CD4-positive, alpha-beta T cell (primary cell): ENCODE measurements around the gene ANTXR1. TPM values are rescaled to one million over a fixed set of nuclear protein-coding genes. Genes with fewer than 3 reads are reported as not detected.

ENCODE experiments used
- ATAC-seq: fragments of 200-7000 bp; cut with Tn5 transposase; one replicate; pipeline ENCODE4 v1.10.0; 2022; ENCODE audit warnings: mild to moderate bottlenecking; ENCODE audit not compliant: poor library complexity
- CTCF ChIA-PET: fragments of 350-600 bp; sonication (Branson Sonifier 250); formaldehyde crosslinking; loops from one replicate; lab custom pipeline; 2021; ENCODE audit warnings: antibody characterized with exemption, inconsistent platforms; lab: Charles Lee
- POLR2A ChIA-PET: fragments of 350-600 bp; sonication (Branson Sonifier 250); formaldehyde crosslinking; loops from one replicate; lab custom pipeline; 2021; ENCODE audit warnings: antibody characterized with exemption, inconsistent platforms; lab: Charles Lee
- DNase-seq, 14 experiments: peaks; one replicate each; pipeline ENCODE4 v3.0.0-alpha.2; 2013 to 2020; ENCODE audit warnings: mixed read lengths in 2 of 14
- H3K27ac ChIP-seq, 2 donors: one replicate each; pipeline versions ENCODE4 v1.5.1 to v1.7.0; 2013; ENCODE audit warnings: low read length in 2 of 2, low read depth in 1 of 2, mild to moderate bottlenecking in 1 of 2
- H3K27me3 ChIP-seq, 2 experiments: 1 replicate in 1 of 2; 2 replicates in 1 of 2; pipeline versions ENCODE4 v1.6.1 to v1.7.0; 2013; ENCODE audit warnings: low read length in 2 of 2, control low read depth in 1 of 2, mild to moderate bottlenecking in 1 of 2, moderate library complexity in 1 of 2; ENCODE audit not compliant: insufficient read depth in 2 of 2, control insufficient read depth in 1 of 2
- H3K36me3 ChIP-seq: one replicate; pipeline ENCODE4 v1.6.1; 2013; ENCODE audit warnings: low read length, control low read depth; ENCODE audit not compliant: insufficient read depth
- H3K4me1 ChIP-seq: one replicate; pipeline ENCODE4 v1.6.1; 2013; ENCODE audit warnings: low read length, control low read depth; ENCODE audit not compliant: insufficient read depth
- H3K4me3 ChIP-seq: one replicate; pipeline ENCODE4 v1.5.1; 2013; ENCODE audit warnings: mild to moderate bottlenecking, low read length, moderate library complexity
- H3K9me3 ChIP-seq, 2 experiments: 1 replicate in 1 of 2; 2 replicates in 1 of 2; pipeline versions ENCODE4 v1.6.1 to v1.7.0; 2013; ENCODE audit warnings: low read length in 2 of 2, mild to moderate bottlenecking in 2 of 2, control low read depth in 1 of 2, moderate library complexity in 1 of 2; ENCODE audit not compliant: control insufficient read depth in 1 of 2, insufficient read depth in 1 of 2
- H3K27ac Mint-ChIP-seq: one replicate; pipeline ENCODE4 v1.8.0; 2020; ENCODE audit warnings: mixed read lengths
- H3K27me3 Mint-ChIP-seq: one replicate; pipeline ENCODE4 v1.8.0; 2021; ENCODE audit warnings: mixed read lengths
- H3K36me3 Mint-ChIP-seq: one replicate; pipeline ENCODE4 v1.8.0; 2021; ENCODE audit warnings: low read depth, mixed read lengths
- H3K4me1 Mint-ChIP-seq: one replicate; pipeline ENCODE4 v1.8.0; 2021; ENCODE audit warnings: low read depth, mixed read lengths
- H3K4me3 Mint-ChIP-seq: one replicate; pipeline ENCODE4 v1.8.0; 2020; ENCODE audit warnings: mild to moderate bottlenecking, mixed read lengths
- H3K9me3 Mint-ChIP-seq: one replicate; pipeline ENCODE4 v1.8.0; 2020; ENCODE audit warnings: mixed read lengths
- CTCF ChIP-seq: fragments of 200-600 bp; IDR thresholded peaks from one replicate; pipeline ENCODE4 v1.8.0; 2022; ENCODE audit warnings: antibody characterized with exemption, mild to moderate bottlenecking
- intact Hi-C, 2 experiments: fragments of 100-400 bp; cut with DNase I in 1 of 2; cut with micrococcal nuclease in 1 of 2; formaldehyde crosslinking; loops; one replicate each; pipeline versions ENCODE4 v1.15.1 to v1.9.0; 2023 to 2025; cut with DNase I, micrococcal nuclease
- total RNA-seq, 174 experiments: library from RNA in 2 of 174; stranded (reverse) in 2 of 174; gene quantifications; one replicate each; pipeline ENCODE4 v1.2.3 and lab custom pipeline; 2021 to 2026

The ANTXR1 gene
- total RNA-seq, 2 experiments from 2014 or later = not detected

- Mint-ChIP-seq H3K27ac (no peak overlapping the region), H3K36me3 (no peaks in the 10 kb centered on the region), H3K9me3 (no peaks in the 10 kb centered on the region), H3K4me3 (no peak overlapping the region), H3K4me1 (no peaks in the 10 kb centered on the region), H3K27me3 (peaks cover 11% of the 10 kb centered on the region)
- no peak for DNase-seq
- H3K36me3 ChIP-seq = no peaks in the 10 kb centered on the region
- no peaks in the 10 kb centered on the region for H3K9me3 ChIP-seq
- ChIA-PET POLR2A (no interaction called here), CTCF (no interaction called here)
- no peak overlapping the region for H3K4me3 ChIP-seq
- intact Hi-C loops = no loop called here
- H3K27ac ChIP-seq = no peak overlapping the region
- H3K4me1 ChIP-seq = no peaks in the 10 kb centered on the region
- ATAC-seq = no peak
- H3K27me3 ChIP-seq = peaks cover 3 to 11% of the 10 kb centered on the region in 2 experiments
- no peak for TF ChIP-seq CTCF
Measured at GRCh38 chr2:69279211-69279610, 266.2 kb downstream of the ANTXR1 start.

GRCh38 chr2:69279931-69280681 is 267.1 kb downstream of the ANTXR1 start:
- POLR2A ChIA-PET = no interaction called here
- H3K4me3 Mint-ChIP-seq = no peak overlapping the region
- Histone ChIP-seq H3K4me3 (no peak overlapping the region), H3K36me3 (no peaks in the 10 kb centered on the region), H3K27ac (no peak overlapping the region), H3K9me3 (no peaks in the 10 kb centered on the region), H3K27me3 (peaks cover 3 to 10% of the 10 kb centered on the region in 2 experiments), H3K4me1 (no peaks in the 10 kb centered on the region)
- no peaks in the 10 kb centered on the region for H3K36me3 Mint-ChIP-seq
- no peak overlapping the region for H3K27ac Mint-ChIP-seq
- CTCF ChIA-PET = no interaction called here
- no peak for TF ChIP-seq CTCF
- ATAC-seq = no peak
- H3K27me3 Mint-ChIP-seq = peaks cover 4% of the 10 kb centered on the region
- no peak for DNase-seq
- H3K4me1 Mint-ChIP-seq = no peaks in the 10 kb centered on the region
- no peaks in the 10 kb centered on the region for H3K9me3 Mint-ChIP-seq
- intact Hi-C loops = no loop called here

- ATAC-seq = no peak
- CTCF ChIA-PET = no interaction called here
Measured at GRCh38 chr2:69280796-69281412, 267.9 kb downstream of the ANTXR1 start.

More at GRCh38 chr2:69280796-69281412, 267.9 kb downstream of the ANTXR1 start:
- Histone ChIP-seq H3K4me1 (no peaks in the 10 kb centered on the region), H3K36me3 (no peaks in the 10 kb centered on the region), H3K27me3 (peaks cover 0 to 2% of the 10 kb centered on the region in 2 experiments), H3K4me3 (no peak overlapping the region), H3K27ac (no peak overlapping the region), H3K9me3 (no peaks in the 10 kb centered on the region)
- Mint-ChIP-seq H3K27ac (no peak overlapping the region), H3K4me1 (no peaks in the 10 kb centered on the region), H3K27me3 (peaks cover 4% of the 10 kb centered on the region), H3K36me3 (no peaks in the 10 kb centered on the region), H3K9me3 (no peaks in the 10 kb centered on the region), H3K4me3 (no peak overlapping the region)
- no peak for DNase-seq
- intact Hi-C loops = no loop called here
- no peak for TF ChIP-seq CTCF
- POLR2A ChIA-PET = no interaction called here
